ENCODE data around the gene ANKMY1.

ANKMY1 gene

DNA sequence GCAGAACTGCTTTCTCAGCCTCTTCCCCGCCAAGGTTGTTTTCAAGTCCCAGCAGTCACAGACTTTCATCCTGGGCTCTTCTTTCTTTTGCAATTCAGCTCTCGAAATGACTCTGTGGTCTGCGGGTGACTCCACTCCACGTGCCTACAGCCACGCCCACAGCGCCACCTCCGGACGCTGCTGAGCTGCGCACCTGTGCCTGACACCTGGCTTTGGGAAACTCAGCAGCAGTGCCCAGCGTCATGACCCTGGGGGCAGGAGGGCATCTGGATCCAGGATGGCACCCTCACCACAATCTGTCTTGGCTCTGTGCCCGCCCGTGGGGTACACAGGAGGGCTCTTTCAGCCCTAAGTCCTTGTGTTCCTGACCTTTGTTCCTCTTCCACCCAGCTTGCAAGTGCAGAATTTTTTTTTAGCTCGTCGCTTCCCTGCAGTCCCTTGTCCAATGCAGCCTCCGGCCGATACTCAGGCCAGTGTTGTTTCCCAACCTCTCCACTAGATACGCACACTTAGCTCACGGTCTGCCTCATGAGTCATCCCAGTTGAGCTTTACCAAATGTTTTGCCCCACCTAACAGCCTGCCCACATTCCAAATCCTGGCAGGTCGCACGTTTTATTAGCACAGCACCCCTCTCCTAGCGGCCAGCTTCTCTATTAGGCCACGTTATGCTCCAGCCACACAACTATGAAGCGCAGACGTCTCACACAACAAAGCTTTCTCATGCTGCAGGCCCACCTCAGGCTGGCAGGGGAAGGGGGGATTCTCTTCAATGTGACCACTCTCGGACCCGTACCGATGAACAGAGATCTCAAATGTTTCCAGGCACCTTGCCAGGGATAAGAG is 22.2 kb upstream of the ANKMY1 start:
- DNase-seq (ENCODE audit: low spot score): no peak

DNA sequence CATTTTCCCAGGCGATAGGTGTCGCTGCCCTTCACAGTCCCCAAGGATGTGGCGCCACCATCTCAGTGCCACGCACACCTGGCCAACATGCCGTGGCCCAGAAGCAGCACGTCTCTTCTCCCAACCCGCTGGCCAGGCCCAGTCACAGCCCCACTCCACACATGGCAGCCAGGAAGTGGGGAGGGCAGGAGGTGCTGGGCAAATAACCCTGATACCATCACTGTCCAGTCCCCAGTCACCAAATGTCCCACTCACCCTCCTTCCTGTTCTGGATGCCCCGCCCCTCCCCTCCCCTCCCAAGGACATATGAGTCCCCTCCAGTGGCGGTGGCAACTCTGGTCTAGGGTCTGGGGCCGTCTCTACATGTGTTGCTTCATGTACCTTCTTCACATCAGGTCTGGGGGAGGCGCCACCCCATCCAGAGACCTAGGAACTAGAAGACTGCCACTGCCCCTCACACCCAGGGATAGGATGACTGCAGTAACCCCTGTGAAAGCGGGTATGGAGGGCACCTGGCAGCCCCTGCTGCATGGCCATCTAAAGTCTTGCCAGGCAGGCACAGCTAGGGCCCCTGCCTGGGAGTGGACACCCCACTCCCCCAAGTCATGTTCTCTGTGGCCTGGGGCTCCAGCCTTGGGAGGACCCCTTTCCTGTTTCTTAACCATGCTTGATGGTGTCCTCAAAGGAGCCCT is 21.4 kb upstream of the ANKMY1 start:
- DNase-seq (ENCODE audit: low spot score): no peak

DNA sequence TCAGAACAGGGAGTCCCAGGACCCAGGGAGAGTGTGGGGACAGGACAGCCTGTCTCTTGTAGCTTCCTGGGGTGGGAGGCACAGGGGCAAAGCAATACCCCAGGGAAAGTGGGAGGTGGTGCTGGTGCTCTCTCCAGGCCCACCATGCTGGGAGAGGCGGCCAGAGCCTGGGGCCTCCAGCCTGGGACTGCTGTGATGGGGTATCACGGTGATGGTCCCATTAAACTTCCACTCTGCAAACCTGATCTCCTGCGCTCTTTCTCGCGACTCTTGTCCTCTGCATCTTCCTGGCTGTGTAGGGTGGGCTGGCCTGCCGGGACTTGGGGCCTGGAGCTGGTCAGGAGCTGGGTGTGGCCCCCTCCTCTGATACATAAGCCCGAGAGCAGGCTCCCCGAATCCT is 20.7 kb upstream of the ANKMY1 start:
- no peak for DNase-seq (ENCODE audit: low spot score)

DNA sequence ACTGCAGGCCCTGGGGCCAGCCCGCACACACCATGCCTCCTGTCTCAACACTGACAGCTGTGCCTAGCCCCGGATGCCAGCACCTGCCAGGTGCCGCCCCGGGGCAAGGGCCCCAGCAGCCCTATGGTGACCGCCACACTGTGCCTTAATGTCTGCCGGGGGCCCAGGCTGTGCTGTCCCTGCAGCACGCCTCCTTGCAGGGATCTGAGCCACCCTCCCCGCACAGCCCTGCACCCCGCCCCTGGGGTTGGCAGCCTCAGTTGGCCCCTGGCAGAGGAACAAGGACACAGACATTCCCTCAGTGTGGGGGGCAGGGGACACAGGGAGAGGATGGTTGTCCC is 20.3 kb upstream of the ANKMY1 start:
- DNase-seq (ENCODE audit: low spot score): no peak

DNA sequence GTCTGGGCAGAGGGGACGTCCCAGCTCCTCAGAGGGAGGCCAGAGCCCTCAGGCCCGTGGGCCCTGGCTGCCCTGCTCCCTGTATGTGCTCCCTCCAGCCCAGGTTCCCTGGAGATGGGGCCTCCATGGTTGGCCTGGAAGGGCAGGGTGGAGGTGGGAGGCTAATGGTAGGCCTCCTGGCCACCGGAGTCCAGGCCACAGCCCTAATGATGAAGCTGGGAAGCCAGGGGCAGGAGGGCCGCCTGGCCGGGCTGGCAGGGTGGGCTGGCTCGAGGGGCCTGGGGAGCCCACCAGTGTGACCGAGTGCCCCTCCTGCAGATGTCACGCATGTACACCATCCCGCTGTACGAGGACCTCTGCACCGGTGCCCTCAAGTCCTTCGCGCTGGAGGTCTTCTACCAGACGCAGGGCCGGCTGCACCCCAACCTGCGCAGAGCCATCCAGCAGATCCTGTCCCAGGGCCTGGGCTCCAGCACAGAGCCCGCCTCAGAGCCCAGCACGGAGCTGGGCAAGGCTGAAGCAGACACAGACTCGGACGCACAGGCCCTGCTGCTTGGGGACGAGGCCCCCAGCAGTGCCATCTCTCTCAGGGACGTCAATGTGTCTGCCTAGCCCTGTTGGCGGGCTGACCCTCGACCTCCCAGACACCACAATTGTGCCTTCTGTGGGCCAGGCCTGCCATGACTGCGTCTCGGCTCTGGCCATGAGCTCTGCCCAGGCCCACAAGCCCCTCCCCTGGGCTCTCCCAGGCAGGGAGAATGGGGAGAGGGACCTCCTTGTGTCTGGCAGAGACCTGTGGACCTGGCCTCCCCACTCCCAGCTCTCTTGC is 19.7 kb upstream of the ANKMY1 start:
- no peak for DNase-seq (ENCODE audit: low spot score)

DNA sequence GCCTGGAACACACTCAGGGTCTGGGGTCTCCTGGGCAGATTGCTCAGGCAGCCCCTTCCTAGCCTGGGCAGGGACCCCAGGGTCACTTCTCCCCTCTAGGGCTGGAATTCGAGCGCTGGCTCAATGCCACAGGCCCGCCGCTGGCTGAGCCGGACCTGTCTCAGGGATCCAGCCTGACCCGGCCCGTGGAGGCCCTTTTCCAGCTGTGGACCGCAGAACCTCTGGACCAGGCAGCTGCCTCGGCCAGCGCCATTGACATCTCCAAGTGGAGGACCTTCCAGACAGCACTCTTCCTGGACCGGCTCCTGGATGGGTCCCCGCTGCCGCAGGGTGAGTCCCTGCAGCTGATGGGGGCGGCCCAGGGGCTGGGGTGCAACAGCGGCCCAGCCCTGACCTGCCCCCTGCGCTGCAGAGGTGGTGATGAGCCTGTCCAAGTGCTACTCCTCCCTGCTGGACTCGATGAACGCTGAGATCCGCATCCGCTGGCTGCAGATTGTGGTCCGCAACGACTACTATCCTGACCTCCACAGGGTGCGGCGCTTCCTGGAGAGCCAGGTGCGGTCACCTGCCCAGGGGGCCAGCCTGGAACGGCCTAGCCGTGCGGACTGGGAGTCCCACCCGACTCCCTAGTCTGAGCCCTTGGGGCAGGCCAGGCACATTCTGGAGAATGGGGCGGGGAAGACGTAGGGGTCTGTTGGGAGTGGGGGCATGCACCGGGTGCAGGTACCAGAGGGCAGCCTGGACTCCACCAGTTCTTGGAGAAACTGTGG is 18.8 kb upstream of the ANKMY1 start:
- no peak for DNase-seq (ENCODE audit: low spot score)

DNA sequence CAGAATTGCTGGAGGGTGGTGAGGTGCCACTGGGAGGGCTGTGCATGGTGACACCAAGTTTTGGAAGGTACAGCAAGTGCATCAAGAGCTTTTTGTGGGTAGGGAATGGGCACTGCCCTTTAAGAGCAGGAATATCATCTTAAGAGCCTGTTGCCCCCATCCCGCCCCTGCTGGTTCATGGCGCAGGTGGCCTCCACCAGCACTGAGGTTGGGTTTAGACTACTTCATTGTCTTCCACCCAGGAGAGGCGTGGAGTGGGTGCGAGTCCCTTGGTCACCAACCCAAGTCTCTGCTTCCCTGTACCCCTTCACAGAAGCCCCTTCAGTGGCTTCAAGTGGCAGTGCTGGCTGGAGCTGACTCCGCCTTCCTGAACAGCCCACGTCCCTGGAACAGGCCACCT is 18.2 kb upstream of the ANKMY1 start:
- DNase-seq (ENCODE audit: low spot score): no peak

DNA sequence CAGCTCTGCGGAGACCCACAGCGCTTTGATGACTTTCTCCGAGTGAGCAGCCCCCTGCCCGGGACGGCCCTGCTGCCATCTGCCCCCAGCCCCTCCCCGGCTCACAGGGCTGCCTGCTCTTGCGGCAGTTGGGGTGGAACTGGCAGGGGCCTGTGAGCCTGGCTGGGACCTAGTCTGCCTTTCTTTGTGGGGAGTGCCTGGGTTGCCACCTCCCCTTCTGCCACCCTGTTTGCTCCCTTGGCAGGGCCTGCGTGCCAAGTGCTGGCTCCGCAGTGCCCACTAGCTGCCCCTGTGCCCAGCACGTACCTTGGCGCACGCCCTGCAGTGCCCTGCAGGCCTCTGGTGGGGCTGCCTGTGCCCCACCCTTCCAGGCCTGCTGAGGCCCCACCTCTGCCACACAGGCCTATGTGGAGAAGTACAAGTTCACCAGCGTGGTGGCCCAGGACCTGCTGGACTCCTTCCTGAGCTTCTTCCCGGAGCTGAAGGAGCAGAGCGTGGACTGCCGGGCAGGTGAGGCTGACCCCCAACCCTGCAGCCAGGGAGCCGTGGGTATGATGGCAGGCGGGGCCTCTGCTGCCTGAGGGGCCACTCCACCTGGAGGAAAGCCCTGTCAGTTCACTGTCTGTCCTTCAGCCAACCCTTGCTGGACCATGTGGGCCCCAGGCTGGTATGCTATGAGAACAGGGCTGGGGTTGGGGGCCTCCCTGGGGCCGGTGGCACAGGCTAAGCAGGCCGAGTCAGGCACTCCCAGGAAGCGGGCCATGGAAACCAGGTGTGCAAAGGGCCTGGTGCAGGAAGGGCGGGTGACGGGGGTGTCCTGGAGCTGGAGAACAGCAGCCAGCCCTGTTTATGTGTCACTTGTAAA is 17.5 kb upstream of the ANKMY1 start:
- no peak for DNase-seq (ENCODE audit: low spot score)

DNA sequence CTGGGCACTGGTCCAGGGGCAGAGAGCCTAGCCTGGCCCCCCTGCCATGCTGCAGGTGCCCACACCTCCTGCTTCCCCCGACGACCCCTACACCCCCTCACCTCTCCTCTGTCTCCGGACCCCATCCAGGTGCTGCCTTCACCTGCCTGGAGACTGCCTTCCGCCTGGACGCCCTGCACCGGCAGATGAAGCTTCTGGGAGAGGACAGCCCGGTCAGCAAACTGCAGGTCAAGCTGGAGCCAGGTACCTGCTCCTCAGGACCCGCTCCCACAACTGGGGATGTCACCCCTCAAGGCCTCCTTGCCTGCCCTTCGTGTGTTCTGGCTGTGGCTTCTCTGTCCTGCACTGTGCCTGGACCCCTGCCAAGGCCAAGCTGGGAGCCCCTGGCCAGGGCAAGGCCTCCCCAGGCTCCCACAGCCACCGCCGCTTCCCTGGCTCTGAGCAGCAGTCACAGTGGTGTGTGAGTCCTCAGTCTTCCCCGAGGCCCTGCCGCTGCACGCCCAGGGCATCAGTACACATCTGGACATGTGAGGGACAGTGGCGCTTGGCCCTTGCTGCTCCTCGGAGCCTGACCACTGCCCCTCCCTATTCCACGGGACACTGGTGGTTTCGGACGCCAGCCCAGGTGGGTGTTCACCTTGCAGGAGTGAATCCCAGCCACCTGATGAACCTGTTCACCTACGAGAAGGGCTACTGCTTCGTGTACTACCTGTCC is 16.8 kb upstream of the ANKMY1 start:
- DNase-seq (ENCODE audit: low spot score): no peak

DNA sequence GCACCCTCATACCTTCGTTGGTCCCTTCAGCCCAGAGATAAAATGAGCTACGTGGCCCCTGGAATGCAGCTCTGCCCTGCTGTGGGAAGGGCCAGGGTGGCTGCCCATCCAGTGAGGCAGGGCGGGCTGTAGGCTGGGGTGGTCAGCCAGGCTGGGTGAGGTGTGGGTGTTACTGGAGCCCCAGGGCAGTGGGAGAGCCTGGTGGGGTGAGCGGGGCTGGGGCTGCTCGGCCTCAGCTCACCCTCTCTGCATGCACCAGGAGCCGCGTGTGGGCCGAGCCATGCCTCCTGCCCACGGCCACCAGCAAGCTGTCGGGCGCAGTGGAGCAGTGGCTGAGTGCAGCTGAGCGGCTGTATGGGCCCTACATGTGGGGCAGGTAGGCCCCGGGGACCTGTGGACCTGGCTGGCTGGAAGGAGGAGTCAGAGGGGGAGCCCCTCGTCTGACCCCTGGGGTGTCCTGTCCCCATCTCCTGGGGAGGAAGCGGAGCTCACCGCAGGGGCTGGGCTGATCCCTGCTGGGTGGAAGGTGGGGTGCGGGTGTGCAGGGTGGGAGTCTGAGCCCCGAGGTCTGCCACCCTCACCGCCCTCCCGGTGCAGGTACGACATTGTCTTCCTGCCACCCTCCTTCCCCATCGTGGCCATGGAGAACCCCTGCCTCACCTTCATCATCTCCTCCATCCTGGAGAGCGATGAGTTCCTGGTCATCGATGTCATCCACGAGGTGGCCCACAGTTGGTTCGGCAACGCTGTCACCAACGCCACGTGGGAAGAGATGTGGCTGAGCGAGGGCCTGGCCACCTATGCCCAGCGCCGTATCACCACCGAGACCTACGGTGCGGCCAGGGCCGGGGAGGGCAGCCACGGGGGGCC is 16.0 kb upstream of the ANKMY1 start:
- no peak for DNase-seq (ENCODE audit: low spot score)

DNA sequence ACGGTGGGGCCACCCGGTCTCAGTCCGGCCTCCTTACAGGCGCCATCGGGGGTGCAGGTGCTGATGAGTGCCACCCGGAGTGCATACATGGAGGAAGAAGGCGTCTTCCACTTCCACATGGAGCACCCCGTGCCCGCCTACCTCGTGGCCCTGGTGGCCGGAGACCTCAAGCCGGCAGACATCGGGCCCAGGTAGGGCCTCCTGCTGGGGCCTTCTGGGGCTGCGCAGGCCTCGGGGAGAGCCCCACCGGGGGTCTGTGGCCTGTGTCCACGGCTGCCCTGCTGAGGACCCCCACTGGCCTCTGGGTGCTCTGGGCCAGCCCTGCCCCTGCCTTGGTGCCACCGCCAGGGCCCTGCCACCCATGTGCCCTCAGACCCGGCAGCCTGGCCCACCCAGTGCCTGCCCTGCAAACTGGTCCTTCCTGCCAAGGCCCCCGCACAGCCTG is 15.3 kb upstream of the ANKMY1 start:
- DNase-seq (ENCODE audit: low spot score): no peak

DNA sequence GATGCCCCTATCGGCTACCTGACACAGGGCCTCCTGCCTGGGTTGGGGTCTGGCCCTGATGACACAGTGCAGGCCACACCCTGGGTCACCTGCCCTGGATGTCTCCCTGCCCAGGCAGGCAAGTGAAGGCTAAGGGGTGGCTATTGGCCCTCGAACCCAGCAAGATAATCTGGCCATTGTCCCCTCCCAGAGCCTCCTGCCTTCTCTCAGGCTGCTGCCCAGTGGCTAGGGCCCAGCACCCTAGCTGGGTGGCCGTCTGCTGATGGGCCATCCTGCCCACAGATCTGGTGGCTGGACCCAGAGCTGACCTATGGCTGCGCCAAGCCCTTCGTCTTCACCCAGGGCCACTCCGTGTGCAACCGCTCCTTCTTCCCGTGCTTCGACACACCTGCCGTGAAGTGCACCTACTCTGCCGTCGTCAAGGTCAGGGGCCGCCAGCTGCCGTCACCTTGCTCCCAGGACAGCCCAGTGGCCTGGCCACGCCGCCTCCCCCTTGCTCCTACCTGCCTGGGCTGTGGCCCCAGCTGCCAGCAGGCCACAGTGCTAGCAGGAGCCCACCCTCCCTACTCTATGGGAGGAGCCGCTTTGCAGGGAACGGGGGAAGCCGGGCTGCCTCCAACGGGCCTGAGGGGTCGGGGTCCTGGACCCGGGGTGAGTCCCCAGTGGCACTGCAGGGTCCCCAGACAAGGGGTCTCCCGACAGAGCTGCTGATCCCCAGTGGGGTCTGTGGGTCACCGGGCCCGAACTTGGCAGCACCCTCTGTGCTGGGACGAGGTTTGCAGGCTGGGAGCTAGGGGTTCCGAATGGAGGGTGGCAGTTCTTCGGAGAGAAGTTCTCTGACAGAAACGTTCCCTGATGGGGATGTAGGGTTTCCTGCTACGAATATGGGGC is 14.6 kb upstream of the ANKMY1 start:
- no peak for DNase-seq (ENCODE audit: low spot score)

DNA sequence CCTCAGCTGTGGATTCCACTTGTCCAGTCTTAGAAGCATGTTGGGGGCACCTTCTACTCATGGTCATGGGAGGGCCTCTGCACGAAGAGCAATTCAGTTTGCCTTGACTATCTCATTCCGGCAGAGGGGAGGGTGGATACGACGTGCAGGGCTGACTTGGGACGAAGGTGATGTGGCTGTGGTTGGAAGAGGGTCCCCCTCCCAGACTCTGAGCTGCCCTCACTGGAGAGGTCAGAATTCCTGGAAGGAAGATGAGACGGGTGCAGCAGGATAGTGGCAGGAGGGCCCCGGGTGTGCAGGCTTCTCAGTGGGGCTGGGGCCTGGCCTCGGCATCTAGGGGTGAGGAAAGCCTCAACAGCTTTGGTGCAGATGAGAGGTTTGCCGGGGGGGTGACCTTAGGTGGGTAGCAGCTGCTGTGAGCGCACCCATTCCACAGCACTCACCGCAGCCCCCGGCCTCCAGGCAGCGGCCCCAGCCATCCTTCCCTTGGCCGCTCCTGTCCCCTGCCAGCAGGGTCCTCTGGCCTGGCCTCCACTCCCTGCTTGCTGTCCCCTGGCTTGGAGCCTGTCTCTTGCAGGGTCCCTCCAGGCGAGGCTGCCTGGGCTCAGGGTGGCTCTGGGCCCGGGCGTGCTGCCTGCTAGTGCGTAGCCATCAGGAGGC is 13.7 kb upstream of the ANKMY1 start:
- DNase-seq (ENCODE audit: low spot score): no peak

DNA sequence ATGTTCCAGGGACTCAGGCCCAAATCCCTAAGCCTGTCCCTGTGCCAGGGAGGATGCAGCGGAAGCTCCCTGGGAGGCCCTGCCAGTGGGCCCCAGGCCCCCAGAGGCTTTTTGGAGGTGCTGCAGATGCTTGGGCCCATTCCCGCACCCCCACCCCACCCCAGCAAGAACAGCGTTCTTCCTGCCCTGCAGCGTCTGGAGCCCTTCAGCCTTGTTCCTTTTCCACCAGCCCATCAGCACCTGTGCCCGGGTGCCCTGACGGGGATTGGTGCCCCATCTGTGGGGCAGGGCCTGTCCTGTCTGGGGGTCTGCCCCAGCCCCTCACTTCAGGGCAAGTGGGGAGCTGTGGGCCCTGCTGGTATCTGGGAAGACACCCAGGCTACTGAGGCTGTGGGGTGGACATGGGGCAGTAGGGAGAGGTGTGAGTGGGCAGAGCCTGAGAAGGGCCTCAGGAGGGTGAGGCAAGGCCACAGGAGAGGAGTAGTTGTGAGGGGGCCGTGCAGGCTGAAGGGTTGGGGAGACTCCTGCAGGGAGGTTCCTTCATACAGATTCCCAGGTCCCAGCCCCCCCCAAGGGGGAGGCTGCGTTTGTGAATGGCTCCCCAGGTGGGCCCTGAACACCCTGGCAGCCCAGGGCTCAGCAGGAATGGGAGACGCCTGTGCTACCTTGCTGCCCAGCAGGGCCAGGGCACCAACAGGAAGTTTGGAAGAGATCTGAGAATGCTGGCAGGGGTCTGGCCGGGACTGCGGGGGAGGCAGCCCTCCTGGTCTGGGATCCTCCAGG is 12.9 kb upstream of the ANKMY1 start:
- no peak for DNase-seq (ENCODE audit: low spot score)

DNA sequence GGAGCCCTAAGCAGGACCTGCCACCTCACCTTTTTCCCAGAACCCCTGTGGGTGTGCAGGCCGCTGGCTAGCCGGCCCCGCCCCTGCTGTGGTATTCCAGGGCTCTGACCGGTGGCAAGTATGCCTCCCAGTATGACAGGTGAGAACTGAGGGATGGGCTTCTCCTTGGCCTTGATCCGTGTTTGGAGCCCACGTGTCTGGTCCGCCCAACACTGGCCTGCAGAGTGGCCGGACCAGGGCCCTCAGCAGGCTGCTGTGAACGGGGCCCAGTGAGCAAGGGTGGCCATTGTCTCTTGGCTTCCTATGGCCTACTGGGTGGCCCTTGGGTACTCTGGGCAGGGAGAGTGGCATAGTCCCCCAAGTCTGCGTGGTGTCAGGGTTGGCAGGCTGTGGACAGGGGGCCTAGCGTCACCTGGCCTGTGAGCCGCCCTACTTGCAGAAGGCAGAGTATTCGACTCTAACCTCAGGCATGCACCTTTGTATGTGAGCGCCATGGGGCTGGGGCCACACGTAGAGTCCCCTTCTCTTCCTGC is 12.3 kb upstream of the ANKMY1 start:
- no peak for DNase-seq (ENCODE audit: low spot score)

DNA sequence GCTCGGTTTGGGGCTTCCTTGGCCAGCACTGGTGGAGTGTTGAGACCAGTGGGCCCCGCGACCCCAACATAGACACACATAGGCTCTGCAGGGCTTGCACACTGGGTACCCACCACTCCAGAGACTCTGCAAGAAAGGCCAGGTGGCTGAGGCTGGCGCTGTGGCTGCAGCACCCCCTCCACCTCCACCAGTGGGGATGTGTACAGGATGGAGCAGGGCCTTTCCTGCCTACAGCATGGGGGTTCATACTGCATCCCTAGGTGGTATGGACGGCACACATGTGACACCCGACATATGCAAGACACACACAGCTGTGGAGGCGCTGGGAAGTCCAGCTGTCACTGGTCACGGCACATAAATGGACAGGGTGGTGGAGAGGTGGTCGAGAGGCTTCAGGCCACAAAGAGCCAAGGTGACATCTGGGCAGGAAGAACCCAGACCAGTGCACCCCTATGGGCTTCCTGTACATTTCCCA is 11.8 kb upstream of the ANKMY1 start:
- no peak for DNase-seq (ENCODE audit: low spot score)
